T-cell (primary cell): ENCODE data around the gene NCAM2. TPM values are rescaled to one million over a fixed set of nuclear protein-coding genes. Genes with fewer than 3 reads are reported as not detected.
A peak's percentile ranks its signal among the peaks of the same experiment; 100 is the strongest.

Experiments
- ATAC-seq, 4 experiments: fragments of 200-7000 bp in 3 of 4; fragments of 150-1000 bp in 1 of 4; cut with Tn5 transposase; replicated peaks in 1 of 4; 1 replicate in 3 of 4; 2 replicates in 1 of 4; pipeline ENCODE4 v1.10.0; 2021; ENCODE audit warnings: moderate library complexity in 3 of 4, mild to moderate bottlenecking in 2 of 4, moderate number of reproducible peaks in 1 of 4
- CTCF ChIA-PET, 2 donors: fragments of 300-600 bp; sonication (Branson Sonifier 250); formaldehyde crosslinking; loops; one replicate each; lab custom pipeline; 2022; ENCODE audit warnings: antibody characterized with exemption in 2 of 2; lab: Charles Lee
- POLR2A ChIA-PET, 2 donors: fragments of 300-600 bp; sonication (Branson Sonifier 250); formaldehyde crosslinking; loops; one replicate each; lab custom pipeline; 2022; ENCODE audit warnings: antibody characterized with exemption in 2 of 2; lab: Charles Lee
- DNase-seq, 35 experiments: peaks; one replicate each; pipeline versions ENCODE4 v3.0.0 to v3.0.0-alpha.2; 2013 to 2023
- H3K27ac ChIP-seq: one replicate; pipeline ENCODE4 v1.5.1; 2013; ENCODE audit warnings: low read length
- H3K27me3 ChIP-seq, 2 experiments: replicated peaks in 1 of 2; 1 replicate in 1 of 2; 2 replicates in 1 of 2; pipeline versions ENCODE4 v1.6.1 to v1.7.0; 2013; ENCODE audit warnings: low read length in 1 of 2, mixed read lengths in 1 of 2; ENCODE audit not compliant: control insufficient read depth in 2 of 2, insufficient read depth in 2 of 2; ENCODE audit errors: extremely low read depth in 1 of 2
- H3K36me3 ChIP-seq, 2 donors: 1 replicate in 1 of 2; 2 replicates in 1 of 2; pipeline versions ENCODE4 v1.6.1 to v1.7.0; 2013; ENCODE audit warnings: low read length in 1 of 2; ENCODE audit not compliant: control insufficient read depth in 2 of 2, insufficient read depth in 1 of 2; ENCODE audit errors: extremely low read depth in 1 of 2
- H3K4me1 ChIP-seq, 2 experiments: 1 replicate in 1 of 2; 2 replicates in 1 of 2; pipeline versions ENCODE4 v1.6.1 to v1.7.0; 2013; ENCODE audit warnings: low read length in 2 of 2, mixed read lengths in 1 of 2; ENCODE audit not compliant: insufficient read depth in 2 of 2, control insufficient read depth in 1 of 2; ENCODE audit errors: extremely low read depth in 1 of 2
- H3K4me3 ChIP-seq, 2 donors: 1 replicate in 1 of 2; 2 replicates in 1 of 2; pipeline versions ENCODE4 v1.5.1 to v1.7.0; 2013; ENCODE audit warnings: mild to moderate bottlenecking in 2 of 2, low read length in 1 of 2, moderate library complexity in 1 of 2; ENCODE audit not compliant: control insufficient read depth in 1 of 2; ENCODE audit errors: extremely low read depth in 1 of 2
- H3K9me3 ChIP-seq: 2 replicates; pipeline ENCODE4 v1.7.0; 2013
- H3K27ac Mint-ChIP-seq, 2 donors: one replicate each; pipeline ENCODE4 v1.8.0; 2020 to 2021; ENCODE audit warnings: mild to moderate bottlenecking in 2 of 2, mixed read lengths in 2 of 2
- H3K27me3 Mint-ChIP-seq, 2 donors: one replicate each; pipeline ENCODE4 v1.8.0; 2021 to 2022; ENCODE audit warnings: mixed read lengths in 2 of 2
- H3K36me3 Mint-ChIP-seq: one replicate; pipeline ENCODE4 v1.8.0; 2021; ENCODE audit warnings: mixed read lengths
- H3K4me1 Mint-ChIP-seq, 3 donors: one replicate each; pipeline ENCODE4 v1.8.0; 2020 to 2022; ENCODE audit warnings: mixed read lengths in 3 of 3, mild to moderate bottlenecking in 1 of 3
- H3K4me3 Mint-ChIP-seq, 3 donors: one replicate each; pipeline ENCODE4 v1.8.0; 2020 to 2022; ENCODE audit warnings: mild to moderate bottlenecking in 3 of 3, mixed read lengths in 3 of 3, moderate library complexity in 3 of 3
- H3K9me3 Mint-ChIP-seq, 3 donors: one replicate each; pipeline ENCODE4 v1.8.0; 2020 to 2022; ENCODE audit warnings: mixed read lengths in 3 of 3
- WGBS: methylation state at CpG from one replicate; pipeline ENCODE4 v1.1.5; 2013; ENCODE audit warnings: missing lambda C conversion rate; ENCODE audit not compliant: insufficient coverage; 5-methylcytosine and 5-hydroxymethylcytosine counted together
- total RNA-seq, 35 experiments: library from RNA in 6 of 35; stranded (reverse) in 6 of 35; fragments of 120-200 nt in 1 of 35; gene quantifications; one replicate each; pipeline versions ENCODE4 v1.2.1 to v1.2.4 and lab custom pipeline; 2013 to 2026

The NCAM2 gene
- total RNA-seq (under 1 TPM in 2 of 5 donors, not detected in 3; 0.41 to 0.46 TPM), total RNA-seq (lab: John Stamatoyannopoulos, UW) (0 to 0.15 (median 0) reads per million in 29 experiments)
- total RNA-seq (2013), result 0.13 TPM

- peak; percentile 78 to 85 (median 84) for ATAC-seq
- ChIA-PET CTCF (no interaction called here), POLR2A (interaction anchor here in 1 of 2 donors (0.6 kb wide), 1 partner anchor 206 kb away, joined by 3 read pairs; no protein-coding TSS in a partner anchor)
- Histone ChIP-seq H3K36me3 (no peaks in the 10 kb centered on the region), H3K27me3 (peaks cover 2 to 16% of the 10 kb centered on the region in 2 experiments), H3K4me1 (peaks cover 0 to 9% of the 10 kb centered on the region in 2 experiments), H3K27ac (no peak within 1 kb of the TSS), H3K9me3 (no peaks in the 10 kb centered on the region), H3K4me3 (peak within 1 kb of the TSS; percentile 41 to 69)
- peak; percentile 23 to 70 (median 51) for DNase-seq
- peak within 1 kb of the TSS; percentile 73 to 75 (median 74) for H3K4me3 Mint-ChIP-seq
- no peak within 1 kb of the TSS for H3K27ac Mint-ChIP-seq
- 2% methylated on average over 73 of the region's 86 CpGs for WGBS
- peaks cover 9 to 42% of the 10 kb centered on the region in 2 donors for H3K27me3 Mint-ChIP-seq
- H3K9me3 Mint-ChIP-seq, result no peaks in the 10 kb centered on the region
- peaks cover 16% of the 10 kb centered on the region in 3 donors for H3K4me1 Mint-ChIP-seq
- H3K36me3 Mint-ChIP-seq, result no peaks in the 10 kb centered on the region
Observed at GRCh38 chr21:20997636-20998455, at the start of gene NCAM2. NCAM2 (plus strand) TSS chr21:20998409.

DNA sequence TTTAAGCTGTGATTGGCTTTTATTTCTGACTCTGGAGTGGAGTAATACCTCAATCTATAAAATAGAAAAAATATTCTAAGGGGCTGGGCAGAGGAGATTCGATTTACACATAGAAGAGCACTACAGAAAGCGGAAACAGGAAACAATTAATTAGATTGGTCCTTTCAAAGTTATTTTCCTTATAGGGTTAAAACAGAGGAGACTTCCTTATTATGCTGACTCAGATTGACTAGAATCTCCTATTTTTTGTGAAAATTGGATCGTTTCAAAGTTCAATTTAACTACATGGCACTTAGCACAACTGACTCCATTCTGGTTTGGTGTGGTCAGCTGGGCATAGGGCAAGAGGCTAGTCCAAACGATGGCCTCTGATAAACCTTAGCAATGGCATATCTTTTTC lies 48.3 kb upstream of the NCAM2 start:
- H3K9me3 ChIP-seq, result no peaks in the 10 kb centered on the region
- H3K4me1 ChIP-seq, result no peaks in the 10 kb centered on the region
- no peaks in the 10 kb centered on the region for H3K36me3 ChIP-seq
- H3K4me3 ChIP-seq, result no peak overlapping the region
- Mint-ChIP-seq H3K36me3 (no peaks in the 10 kb centered on the region), H3K4me1 (no peaks in the 10 kb centered on the region), H3K27ac (no peak overlapping the region), H3K27me3 (no peaks in the 10 kb centered on the region), H3K4me3 (no peak overlapping the region), H3K9me3 (peaks cover 0 to 10% (median 2%) of the 10 kb centered on the region in 3 donors)
- ATAC-seq (no peak), DNase-seq (no peak)
- ChIA-PET POLR2A (no interaction called here), CTCF (no interaction called here)
- H3K27me3 ChIP-seq, result no peaks in the 10 kb centered on the region
- no CpG with 5 or more reads among the region's 4 CpGs for WGBS
- no peak overlapping the region for H3K27ac ChIP-seq

DNA sequence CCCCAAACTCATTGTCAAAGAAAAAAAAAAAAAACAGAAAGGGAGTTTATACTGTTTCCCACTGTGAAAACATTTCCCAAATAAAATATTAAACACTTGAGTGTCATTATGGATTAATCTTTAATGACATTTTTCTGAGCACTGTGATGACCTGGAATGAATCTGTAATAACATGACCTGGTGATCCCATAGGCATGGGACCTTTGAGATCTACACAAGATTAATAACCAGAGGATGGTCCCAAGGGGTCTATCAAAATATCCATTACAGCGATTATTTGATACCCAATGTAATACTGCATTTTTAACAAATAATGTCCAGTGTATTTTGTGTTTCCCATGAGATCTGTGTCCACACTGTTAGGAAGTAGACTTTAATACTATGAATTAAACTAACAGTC lies 32.4 kb upstream of the NCAM2 start:
- Histone ChIP-seq H3K4me3 (no peak overlapping the region), H3K27me3 (no peaks in the 10 kb centered on the region), H3K27ac (no peak overlapping the region), H3K4me1 (no peaks in the 10 kb centered on the region), H3K36me3 (no peaks in the 10 kb centered on the region), H3K9me3 (no peaks in the 10 kb centered on the region)
- H3K36me3 Mint-ChIP-seq, result no peaks in the 10 kb centered on the region
- H3K9me3 Mint-ChIP-seq, result peaks cover 0 to 5% (median 0%) of the 10 kb centered on the region in 3 donors
- WGBS, result no CpG with 5 or more reads among the region's 1 CpG
- ChIA-PET POLR2A (no interaction called here), CTCF (no interaction called here)
- H3K27me3 Mint-ChIP-seq, result no peaks in the 10 kb centered on the region
- DNase-seq (no peak), ATAC-seq (no peak)
- no peak overlapping the region for H3K27ac Mint-ChIP-seq
- H3K4me3 Mint-ChIP-seq, result no peak overlapping the region
- no peaks in the 10 kb centered on the region for H3K4me1 Mint-ChIP-seq

GRCh38 chr21:20968391-20968790 lies 29.8 kb upstream of the NCAM2 start:
- H3K4me1 Mint-ChIP-seq, result no peaks in the 10 kb centered on the region
- no peak overlapping the region for H3K4me3 Mint-ChIP-seq
- Histone ChIP-seq H3K9me3 (no peaks in the 10 kb centered on the region), H3K36me3 (no peaks in the 10 kb centered on the region), H3K4me3 (no peak overlapping the region), H3K27ac (no peak overlapping the region), H3K4me1 (no peaks in the 10 kb centered on the region), H3K27me3 (no peaks in the 10 kb centered on the region)
- WGBS, result no CpG with 5 or more reads among the region's 4 CpGs
- H3K36me3 Mint-ChIP-seq, result no peaks in the 10 kb centered on the region
- no peaks in the 10 kb centered on the region for H3K27me3 Mint-ChIP-seq
- no peaks in the 10 kb centered on the region for H3K9me3 Mint-ChIP-seq
- ATAC-seq (no peak), DNase-seq (no peak)
- no peak overlapping the region for H3K27ac Mint-ChIP-seq
- CTCF ChIA-PET, result interaction anchor here in 1 of 2 donors (0.5 kb wide), 1 partner anchor 32 kb away, joined by 3 read pairs; no protein-coding TSS in a partner anchor
- POLR2A ChIA-PET, result no interaction called here

DNA sequence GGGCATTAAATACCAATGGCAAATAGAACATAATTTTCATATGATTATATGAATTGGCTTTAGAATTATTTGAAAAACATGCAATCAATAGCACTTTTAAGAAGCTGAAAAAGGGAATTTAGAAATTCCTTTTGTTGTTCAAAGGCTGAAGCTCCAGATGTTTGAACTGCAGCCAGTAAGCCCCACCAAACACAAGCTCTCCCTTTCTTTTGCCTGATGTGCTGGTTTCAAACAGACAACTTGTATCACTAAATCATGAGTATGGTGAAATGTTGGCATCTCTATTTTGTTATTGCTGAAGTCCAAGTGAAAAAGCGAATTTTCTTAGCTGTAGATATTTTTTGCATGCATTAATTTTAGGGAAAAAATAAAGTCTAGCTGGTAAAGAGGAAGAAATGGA lies 27.5 kb upstream of the NCAM2 start:
- H3K4me1 ChIP-seq, result no peaks in the 10 kb centered on the region
- DNase-seq, result no peak
- CTCF ChIA-PET, result interaction anchor here in 1 of 2 donors (1.0 kb wide), 1 partner anchor 33 kb away, joined by 3 read pairs; no protein-coding TSS in a partner anchor
- H3K27ac ChIP-seq, result no peak overlapping the region
- WGBS, result no CpG with 5 or more reads among the region's 1 CpG
- no peaks in the 10 kb centered on the region for H3K36me3 ChIP-seq
- no peaks in the 10 kb centered on the region for H3K27me3 Mint-ChIP-seq
- POLR2A ChIA-PET, result no interaction called here
- H3K4me3 Mint-ChIP-seq, result no peak overlapping the region
- H3K4me3 ChIP-seq, result no peak overlapping the region
- H3K9me3 ChIP-seq, result no peaks in the 10 kb centered on the region
- ATAC-seq, result no peak
- no peaks in the 10 kb centered on the region for H3K36me3 Mint-ChIP-seq
- no peaks in the 10 kb centered on the region for H3K9me3 Mint-ChIP-seq
- H3K4me1 Mint-ChIP-seq, result no peaks in the 10 kb centered on the region
- H3K27me3 ChIP-seq, result no peaks in the 10 kb centered on the region
- no peak overlapping the region for H3K27ac Mint-ChIP-seq

- Histone ChIP-seq H3K4me1 (no peaks in the 10 kb centered on the region), H3K27me3 (no peaks in the 10 kb centered on the region), H3K27ac (no peak overlapping the region), H3K4me3 (no peak overlapping the region), H3K36me3 (no peaks in the 10 kb centered on the region), H3K9me3 (no peaks in the 10 kb centered on the region)
- H3K36me3 Mint-ChIP-seq, result no peaks in the 10 kb centered on the region
- H3K9me3 Mint-ChIP-seq, result no peaks in the 10 kb centered on the region
- H3K4me3 Mint-ChIP-seq, result no peak overlapping the region
- peak in 5 of 35 experiments; percentile 1 to 11 (median 5) for DNase-seq
- no CpG with 5 or more reads among the region's 2 CpGs for WGBS
- no peak for ATAC-seq
- no peaks in the 10 kb centered on the region for H3K4me1 Mint-ChIP-seq
- no peaks in the 10 kb centered on the region for H3K27me3 Mint-ChIP-seq
- CTCF ChIA-PET, result interaction anchor here in 1 of 2 donors (1.0 kb wide), 1 partner anchor 32 kb away, joined by 3 read pairs; no protein-coding TSS in a partner anchor
- H3K27ac Mint-ChIP-seq, result no peak overlapping the region
- POLR2A ChIA-PET, result interaction anchor here in 1 of 2 donors (0.6 kb wide), 1 partner anchor 119 kb away, joined by 3 read pairs; no protein-coding TSS in a partner anchor
Observed at GRCh38 chr21:20971296-20971921, 26.8 kb upstream of the NCAM2 start.
